ENCODE data around the gene CSE1L.
"Not testable (repeated sequence)": the region's sequence is repeated elsewhere in the genome, so short reads cannot be mapped to it uniquely, and the experiment has no call there.

Gene CSE1L, protein sequence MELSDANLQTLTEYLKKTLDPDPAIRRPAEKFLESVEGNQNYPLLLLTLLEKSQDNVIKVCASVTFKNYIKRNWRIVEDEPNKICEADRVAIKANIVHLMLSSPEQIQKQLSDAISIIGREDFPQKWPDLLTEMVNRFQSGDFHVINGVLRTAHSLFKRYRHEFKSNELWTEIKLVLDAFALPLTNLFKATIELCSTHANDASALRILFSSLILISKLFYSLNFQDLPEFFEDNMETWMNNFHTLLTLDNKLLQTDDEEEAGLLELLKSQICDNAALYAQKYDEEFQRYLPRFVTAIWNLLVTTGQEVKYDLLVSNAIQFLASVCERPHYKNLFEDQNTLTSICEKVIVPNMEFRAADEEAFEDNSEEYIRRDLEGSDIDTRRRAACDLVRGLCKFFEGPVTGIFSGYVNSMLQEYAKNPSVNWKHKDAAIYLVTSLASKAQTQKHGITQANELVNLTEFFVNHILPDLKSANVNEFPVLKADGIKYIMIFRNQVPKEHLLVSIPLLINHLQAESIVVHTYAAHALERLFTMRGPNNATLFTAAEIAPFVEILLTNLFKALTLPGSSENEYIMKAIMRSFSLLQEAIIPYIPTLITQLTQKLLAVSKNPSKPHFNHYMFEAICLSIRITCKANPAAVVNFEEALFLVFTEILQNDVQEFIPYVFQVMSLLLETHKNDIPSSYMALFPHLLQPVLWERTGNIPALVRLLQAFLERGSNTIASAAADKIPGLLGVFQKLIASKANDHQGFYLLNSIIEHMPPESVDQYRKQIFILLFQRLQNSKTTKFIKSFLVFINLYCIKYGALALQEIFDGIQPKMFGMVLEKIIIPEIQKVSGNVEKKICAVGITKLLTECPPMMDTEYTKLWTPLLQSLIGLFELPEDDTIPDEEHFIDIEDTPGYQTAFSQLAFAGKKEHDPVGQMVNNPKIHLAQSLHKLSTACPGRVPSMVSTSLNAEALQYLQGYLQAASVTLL

DNA sequence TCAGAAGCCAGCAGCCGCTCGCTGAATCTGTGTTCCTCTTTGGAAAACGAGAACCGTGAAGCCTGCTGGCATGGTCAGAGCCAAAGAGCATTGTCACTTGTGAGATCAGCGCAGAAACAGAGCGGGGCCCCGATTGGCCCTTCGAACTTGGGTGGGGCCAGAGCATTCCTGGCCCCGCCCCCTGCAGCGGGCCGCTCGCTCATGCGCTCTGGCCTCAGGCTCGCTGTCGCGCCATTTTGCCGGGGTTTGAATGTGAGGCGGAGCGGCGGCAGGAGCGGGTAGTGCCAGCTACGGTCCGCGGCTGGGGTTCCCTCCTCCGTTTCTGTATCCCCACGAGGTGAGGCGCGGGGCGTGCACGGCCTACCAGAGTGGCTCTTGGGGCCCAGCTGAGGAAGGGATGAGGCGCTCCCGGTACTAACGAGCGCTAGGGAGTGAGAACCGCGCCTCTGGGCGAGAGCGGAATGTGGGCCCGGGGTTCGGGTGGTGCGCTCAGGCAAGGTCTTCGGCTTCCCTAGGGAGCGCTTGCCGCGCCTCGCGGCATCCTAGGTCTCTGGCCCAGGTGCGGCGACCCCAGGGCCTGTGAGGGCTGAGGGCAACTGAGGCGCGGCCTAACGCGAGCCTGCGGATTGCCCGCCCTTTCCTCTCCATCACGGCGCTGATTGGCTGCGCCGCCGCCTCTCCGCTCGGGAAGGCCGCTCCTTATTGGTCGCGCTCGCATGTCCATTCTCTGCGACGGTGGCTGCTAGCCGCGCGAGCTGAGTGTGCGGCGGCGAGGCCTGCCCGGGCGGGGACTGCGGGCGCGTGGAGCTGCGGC, at the start of gene CSE1L:
Gene CSE1L, plus strand, starts transcription at position 226 of the 814 bp plus-strand sequence. CDS start 12,152 bp downstream, outside the sequence.
- Histone ChIP-seq H3K27ac (peak within 1 kb of the TSS; percentile 78 to 96 (median 90)), H3K4me3 (peak within 1 kb of the TSS; percentile 84 to 100 (median 97))

DNA sequence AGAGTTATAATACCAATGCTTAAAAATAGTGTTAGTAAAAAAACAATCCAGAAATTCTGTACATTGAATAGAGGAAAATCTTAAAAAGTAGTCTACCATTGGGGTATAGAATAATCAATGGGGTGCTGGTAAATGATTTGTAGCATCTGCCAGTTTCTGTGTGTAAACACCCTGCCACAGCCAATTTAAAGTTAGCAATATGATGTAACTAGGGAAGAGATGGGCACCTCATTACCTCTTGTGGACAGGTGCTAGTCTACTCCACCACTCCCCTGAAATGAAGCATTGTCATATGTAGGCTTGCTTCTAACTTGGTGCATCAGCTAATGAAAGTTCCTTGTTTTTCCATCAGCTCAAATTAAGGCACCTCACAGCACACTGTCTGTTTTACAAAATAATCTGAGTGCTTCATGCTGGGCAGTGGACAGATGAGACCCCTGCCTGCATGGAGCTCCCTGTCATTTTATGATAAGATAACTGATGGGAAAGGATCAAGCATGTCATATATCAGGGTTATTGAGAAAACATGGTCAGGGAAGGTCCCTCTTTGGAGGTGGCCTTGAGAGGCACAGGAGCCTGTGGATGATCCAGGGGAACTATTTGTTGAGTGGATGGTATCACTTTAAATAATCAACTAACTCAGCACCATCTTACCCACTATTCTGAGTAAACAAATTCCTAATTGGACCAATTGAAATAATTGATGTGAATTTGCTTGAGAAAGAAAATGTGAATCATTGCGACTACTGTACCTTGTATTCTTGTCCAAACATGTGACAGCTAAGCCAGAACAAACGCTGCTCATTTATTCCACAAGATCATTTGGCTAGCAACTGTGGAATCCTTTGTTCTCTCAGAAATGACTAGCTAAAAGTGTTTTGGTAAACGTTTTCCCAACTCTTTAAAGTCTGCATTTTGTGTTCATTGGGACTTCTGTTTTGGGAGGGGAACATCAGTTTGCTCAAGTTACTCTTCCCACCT, 45.9 kb upstream of the CSE1L start:
- H3K4me3 ChIP-seq: no peak overlapping the region
- H3K27ac ChIP-seq: peak overlapping the region in 11 of 21 experiments; percentile 10 to 59 (median 26)

DNA sequence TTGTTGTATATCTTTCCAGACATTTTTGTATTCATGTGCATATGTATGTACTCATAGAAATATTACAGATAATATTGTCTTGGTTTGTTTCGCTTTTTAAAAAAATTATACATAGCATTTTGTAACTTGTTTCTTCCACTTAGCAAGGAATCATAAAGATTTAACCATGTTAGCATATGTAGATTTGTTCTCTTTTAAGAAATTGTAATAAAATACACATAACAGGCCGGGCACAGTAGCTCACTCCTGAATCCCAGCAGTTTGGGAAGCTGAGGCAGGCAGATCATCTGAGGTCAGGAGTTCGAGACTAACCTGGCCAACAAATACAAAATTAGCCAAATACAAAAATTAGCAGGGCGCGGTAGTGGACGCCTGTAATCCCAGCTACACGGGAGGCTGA, 44.4 kb upstream of the CSE1L start:
- Histone ChIP-seq H3K4me3 (no peak overlapping the region), H3K27ac (no peak overlapping the region)

DNA sequence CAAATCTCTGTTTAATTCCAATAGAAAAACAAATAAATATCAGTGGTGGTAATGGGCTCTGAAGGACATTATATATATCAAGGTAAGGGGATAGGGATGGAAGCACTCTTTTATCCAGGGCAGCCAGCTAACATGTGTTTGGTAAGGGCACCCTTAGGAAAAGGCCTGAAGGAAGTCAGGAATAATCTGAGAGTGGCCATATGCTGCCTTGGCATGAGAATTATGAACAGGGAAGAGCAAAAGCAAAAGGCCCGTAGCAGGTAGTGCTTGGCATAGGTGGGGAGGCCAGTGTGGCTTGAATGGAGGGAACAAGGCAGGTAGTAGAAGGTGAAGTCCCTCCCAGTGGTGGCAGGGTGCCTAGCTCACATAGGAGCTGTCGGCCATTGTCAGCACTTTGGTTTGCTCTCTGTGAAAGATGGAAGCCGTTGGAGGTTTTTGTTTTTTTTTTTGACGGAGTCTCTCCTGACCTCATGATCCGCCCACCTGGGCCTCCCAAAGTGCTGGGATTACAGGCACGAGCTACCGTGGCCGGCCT, 39.6 kb upstream of the CSE1L start:
- Histone ChIP-seq H3K27ac (no peak overlapping the region), H3K4me3 (no peak overlapping the region)

DNA sequence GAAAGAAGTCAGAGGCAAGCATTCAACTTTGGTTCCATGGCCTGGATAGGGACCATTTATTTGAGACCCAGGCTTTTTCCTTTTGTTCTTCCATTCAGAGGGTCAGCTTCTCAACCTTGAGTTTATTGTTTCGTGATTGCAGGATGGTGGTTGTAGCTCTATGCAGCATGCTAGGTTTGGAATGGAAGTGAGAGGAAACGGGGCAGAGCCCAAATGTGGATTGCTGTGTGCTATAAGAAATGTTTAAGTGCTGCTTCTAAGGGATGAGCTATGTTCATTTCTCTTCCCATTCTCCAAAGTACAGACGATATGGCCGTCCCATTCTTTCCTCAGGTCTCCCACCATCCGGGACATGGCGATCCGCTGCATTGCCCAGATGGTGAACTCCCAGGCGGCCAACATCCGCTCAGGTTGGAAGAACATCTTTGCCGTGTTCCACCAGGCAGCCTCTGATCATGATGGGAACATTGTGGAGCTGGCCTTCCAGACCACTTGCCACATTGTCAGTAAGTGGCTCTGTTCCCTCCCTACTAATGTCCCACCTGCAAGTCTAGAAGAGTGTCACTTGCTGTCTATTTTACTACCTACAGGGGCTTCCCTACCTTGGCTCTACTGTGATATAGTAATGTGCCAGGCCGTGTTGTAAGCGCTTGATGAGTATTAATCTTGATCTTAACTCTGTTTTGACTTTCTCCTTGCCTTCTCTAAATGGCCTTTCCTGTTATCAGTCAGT, 36.0 kb upstream of the CSE1L start:
- Histone ChIP-seq H3K4me3 (no peak overlapping the region), H3K27ac (no peak overlapping the region)

DNA sequence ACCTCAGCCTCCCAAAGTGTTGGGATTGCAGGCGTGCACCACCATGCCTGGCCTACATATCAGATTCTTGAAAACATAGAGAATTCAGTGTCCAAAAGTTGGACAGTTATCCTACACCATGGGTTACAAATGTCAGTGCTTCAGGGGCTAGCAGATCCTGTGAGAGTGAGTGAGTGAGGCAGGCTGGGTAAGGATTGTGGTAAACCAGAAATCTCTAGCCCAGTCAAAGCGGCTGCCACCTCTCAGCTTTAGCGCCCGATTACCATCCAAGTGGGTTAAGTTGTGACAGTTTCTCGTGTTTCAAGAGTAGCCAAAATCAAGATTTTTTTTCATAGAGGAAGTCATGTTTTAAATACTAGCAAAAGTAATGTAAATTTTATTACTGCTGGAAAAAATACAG, 21.9 kb upstream of the CSE1L start:
- Histone ChIP-seq H3K4me3 (no peak overlapping the region), H3K27ac (no peak overlapping the region)

DNA sequence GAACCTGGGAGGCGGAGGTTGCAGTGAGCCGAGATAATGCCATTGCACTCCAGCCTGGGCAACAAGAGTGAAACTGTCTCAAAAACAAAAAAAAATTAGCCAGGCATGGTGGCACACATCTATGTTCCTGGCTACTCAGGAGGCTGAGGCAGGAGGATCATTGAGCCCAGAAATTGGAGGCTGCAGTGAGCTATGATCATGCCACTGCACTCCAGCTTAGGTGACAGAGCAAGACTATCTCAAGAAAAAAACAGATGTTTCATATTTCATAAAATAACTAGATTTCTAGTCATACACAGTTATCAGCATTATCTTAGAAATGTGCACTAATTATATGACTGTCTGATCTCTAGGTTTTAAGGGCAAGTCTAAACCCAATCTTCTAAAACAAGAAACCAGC, 17.9 kb upstream of the CSE1L start:
- H3K4me3 ChIP-seq, H3K27ac ChIP-seq: not testable (repeated sequence)

DNA sequence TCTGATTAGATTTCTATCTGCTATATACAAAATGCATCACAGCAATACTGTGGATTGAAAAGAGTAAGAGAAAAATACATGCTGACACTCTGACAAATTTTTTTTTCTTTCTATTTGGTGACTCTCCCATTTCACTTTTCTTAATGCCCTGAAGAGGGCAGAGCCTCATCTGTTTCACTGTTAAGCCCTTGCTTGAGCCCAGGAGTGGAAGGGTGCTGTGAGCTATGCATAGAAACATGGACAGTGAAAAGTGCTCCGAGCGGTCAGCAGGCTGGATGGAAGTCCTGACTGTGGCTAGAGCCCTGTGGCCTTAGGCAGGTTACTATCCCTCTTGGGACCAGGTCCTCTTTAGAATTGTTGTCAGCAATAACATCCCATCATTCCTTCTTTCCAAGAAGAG, 17.4 kb upstream of the CSE1L start:
- Histone ChIP-seq H3K27ac (no peak overlapping the region), H3K4me3 (no peak overlapping the region)

DNA sequence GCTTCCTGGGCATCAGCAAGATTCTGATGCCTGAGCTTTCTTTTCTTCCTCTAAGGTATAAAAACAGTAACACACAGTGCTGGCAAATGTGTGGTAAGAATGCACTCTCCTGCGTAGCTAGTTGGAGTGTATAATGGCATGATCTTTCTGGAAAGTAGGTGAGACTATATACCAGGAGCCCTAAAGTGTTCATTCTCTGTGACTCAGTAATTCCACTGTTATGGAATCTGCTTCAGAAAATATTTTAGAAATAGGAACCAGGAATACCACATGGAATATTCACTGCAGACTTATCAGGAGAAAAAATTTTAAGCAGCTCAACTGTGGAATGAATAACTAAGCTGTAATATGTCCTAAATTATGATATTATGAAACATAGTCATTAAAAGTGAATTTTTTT, 16.9 kb upstream of the CSE1L start:
- Histone ChIP-seq H3K4me3 (no peak overlapping the region), H3K27ac (no peak overlapping the region)

DNA sequence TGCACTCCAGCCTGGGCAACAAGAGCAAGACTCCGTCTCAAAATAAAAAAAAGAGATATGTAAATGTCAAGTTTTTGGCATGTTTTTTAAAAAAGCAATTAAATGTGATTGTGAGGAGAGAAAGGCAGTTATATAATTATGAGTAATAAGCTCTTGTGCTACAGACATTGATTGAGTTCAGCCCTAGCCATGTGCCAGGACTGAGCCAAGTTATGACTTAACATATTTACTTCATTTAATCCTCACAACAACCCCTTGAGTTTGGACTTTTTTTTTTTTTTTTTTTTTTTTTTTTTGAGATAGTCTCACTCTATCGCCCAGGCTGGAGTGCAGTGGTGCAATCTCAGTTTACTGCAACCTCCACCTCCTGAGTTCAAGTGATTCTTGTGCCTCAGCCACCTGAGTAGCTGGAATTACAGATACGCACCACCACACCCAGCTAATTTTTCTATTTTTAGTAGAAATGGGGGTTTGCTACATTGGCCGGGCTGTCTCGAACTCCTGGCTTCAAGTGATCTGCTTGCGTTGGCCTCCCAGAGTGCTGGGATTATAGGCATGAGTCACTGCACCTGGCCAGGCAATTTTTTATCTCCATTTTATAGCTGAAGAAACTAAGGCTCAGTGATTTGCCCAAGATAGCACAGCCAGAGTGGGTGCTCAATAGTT, 15.0 kb upstream of the CSE1L start:
- Histone ChIP-seq H3K4me3 (no peak overlapping the region), H3K27ac (peak overlapping the region in 2 of 21 experiments; percentile 18 to 38)

DNA sequence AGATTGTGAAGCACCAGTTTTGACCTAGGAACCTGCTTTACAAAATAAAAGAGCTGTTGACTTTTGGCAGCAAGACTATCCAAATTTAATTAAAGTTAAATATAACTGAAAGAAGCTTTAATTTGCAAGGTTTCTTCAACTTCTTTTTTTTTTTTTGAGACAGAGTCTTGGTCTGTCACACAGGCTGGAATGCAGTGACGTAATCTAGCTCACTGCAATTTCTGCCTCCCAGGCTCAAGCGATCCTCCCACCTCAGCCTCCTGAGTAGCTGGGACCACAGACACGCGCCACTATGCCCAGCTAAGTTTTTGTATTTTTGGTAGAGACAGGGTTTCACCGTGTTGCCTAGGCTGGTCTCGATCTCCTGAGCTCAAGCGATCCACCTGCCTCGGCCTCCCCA, 13.7 kb upstream of the CSE1L start:
- no peak overlapping the region for H3K4me3 ChIP-seq
- H3K27ac ChIP-seq: no peak overlapping the region

DNA sequence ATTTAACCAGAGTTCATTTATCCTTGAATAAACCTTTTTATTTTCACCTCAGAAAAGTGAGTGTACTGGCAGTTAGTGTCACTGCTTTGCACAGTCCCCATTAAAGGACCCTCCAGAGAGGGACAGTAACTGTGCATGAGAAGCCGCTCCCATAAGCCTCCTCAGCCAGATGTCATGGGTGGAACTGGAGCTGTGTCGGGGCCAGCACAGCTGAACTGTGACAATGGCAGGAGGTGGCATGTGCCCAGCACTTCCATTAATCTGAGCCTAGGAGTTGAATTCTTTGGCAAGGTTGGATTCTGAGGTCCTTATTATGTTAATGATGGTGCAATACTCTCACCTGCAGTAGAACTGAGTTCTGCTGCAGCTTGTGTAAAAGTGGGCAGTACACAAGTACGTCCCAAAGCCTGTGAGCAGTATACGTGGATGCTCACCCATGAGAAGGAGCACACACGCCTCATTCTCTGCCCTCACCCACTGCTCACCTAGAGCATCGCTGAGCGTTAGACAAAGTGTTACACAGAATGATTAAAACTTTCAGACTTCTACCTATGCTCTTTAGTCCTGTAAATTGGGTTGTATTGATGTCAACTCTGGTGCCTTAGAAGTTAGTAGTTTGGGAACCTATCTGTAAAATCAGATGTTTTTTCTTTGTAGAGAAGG, 11.9 kb upstream of the CSE1L start:
- Histone ChIP-seq H3K27ac (no peak overlapping the region), H3K4me3 (no peak overlapping the region)

DNA sequence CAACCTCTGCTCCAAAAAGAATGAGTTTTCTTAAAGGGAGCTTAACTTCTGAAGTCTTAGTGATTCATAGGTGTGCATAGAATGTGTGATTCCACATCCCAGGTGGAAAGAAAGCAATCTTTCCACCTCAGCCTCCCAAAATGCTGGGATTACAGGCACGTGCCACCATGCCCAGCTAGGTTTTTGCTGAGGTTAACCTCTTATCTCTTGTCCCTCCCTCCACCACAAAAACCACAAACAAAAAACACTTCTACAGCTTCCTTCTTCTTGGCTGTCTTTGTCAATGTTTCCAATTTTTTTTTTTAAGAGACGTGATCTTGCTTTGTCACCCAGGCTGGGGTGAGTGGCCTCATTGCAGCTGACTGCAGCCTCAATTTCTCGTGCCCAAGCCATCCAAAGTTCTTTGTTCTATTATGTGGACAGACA, 8.1 kb upstream of the CSE1L start:
- H3K27ac ChIP-seq: peak overlapping the region in 2 of 21 experiments; percentile 3 to 8
- H3K4me3 ChIP-seq: no peak overlapping the region

DNA sequence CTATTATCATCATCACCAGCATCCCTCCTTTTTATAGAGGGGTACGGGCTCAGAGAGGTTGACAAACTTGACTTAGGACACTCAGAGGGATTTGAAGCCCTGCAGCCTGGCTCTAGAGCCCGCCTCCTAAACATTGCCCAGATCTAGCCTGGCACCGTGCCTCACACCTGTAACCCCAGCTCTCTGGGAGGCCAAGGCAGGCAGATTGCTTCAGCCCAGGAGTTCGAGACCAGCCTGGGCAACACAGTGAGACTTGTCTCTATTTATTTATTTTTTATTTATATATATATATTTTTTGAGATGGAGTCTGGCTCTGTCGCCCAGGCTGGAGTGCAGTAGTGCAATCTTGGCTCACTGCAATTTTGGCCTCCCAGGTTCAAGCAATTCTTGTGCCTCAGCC, 6.3 kb upstream of the CSE1L start:
- Histone ChIP-seq H3K27ac (no peak overlapping the region), H3K4me3 (no peak overlapping the region)

DNA sequence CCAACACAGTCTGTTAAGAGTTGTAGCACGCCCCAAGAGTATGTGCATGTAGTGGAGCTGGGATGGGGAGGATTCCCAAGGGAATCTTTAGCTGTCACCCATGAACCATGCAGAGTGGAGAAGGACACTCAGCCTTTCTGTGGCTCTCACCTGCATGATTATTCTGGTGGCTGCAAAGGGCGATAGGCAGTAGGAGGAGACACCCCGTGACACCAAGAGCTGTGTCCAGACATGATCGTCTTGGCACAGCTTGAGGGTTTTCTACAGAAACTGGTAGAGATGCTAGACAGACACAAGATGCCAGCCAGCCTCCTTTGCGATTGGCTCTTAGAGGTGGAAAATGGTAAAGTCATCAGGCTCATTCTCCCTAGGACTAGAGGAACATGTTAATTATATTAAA, 3.1 kb upstream of the CSE1L start:
- no peak overlapping the region for H3K27ac ChIP-seq
- H3K4me3 ChIP-seq: no peak overlapping the region

DNA sequence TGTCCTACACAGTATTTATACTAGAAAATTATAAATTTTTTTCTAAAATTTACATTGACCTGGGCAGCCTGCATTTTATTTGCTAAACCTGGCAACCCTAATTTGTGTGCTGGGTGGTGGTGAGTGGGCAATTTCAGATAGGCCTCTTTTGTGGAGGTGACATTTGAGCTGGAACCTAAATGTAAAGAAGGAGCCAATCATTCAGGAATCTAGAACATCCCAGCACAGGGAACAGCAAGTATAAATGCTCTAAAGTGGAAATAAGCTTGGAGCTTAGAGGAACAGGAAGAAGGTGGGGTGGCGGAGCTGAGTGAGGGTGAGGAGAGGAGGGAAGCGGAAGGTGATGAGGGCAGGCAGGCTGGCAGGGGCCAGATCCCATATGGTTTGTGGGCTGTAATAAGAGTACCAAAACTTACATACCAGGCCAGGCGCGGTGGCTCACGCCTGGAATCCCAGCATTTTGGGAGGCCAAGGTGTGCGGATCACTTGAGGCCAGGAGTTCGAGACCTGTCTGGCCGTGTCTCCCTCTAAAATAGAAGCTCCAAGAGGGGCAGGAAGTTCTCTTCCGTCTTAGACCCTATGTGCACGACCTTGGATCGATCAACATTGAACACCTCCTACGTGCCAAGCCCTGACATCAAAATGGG, 549 bp upstream of the CSE1L start:
- Histone ChIP-seq H3K27ac (peak overlapping the region in 20 of 21 experiments; percentile 15 to 96 (median 90)), H3K4me3 (peak overlapping the region; percentile 84 to 100 (median 97))

All from skin epidermis (tissue), 12 donors.